ENCODE measurements around the gene GLCE. TPM values are rescaled to one million over a fixed set of nuclear protein-coding genes. Genes with fewer than 3 reads are reported as not detected.

The GLCE gene
- total and polyA plus RNA-seq, 9 of the 15 experiments (the other 6 are each of a cell fraction or from before 2014, with no cell fraction given): 4.6 to 12.3 (median 10.6) TPM

GRCh38 chr15:69189157-69189556 lies 28.7 kb downstream of the GLCE start:
- TF ChIP-seq MCM2 (IDR thresholded peaks at IDR 0.05; ENCODE audit: low read depth): no peak
- no peak for TF ChIP-seq FOXK1 (CRISPR knock-in tag; IDR thresholded peaks at IDR 0.05; ENCODE audit: borderline replicate concordance)
- no peak for TF ChIP-seq ZNF140 (CRISPR knock-in tag; IDR thresholded peaks at IDR 0.05)
- TF ChIP-seq ZNF695 (CRISPR knock-in tag; IDR thresholded peaks at IDR 0.05): no peak
- no peak for TF ChIP-seq PYGO2 (tag; IDR thresholded peaks at IDR 0.05)
- no peak for TF ChIP-seq SMARCA4 (IDR thresholded peaks at IDR 0.05)
- no peak for TF ChIP-seq KDM1A (IDR thresholded peaks at IDR 0.05)
- TF ChIP-seq TARDBP (IDR thresholded peaks at IDR 0.05): no peak
- TF ChIP-seq THRA (IDR thresholded peaks at IDR 0.05): no peak
- no peak for TF ChIP-seq ZNF584 (CRISPR knock-in tag; IDR thresholded peaks at IDR 0.05; ENCODE audit: low read depth)
- Histone ChIP-seq H3K79me2 (ENCODE audit: control insufficient read depth, insufficient read depth, low read length) (no peaks in the 10 kb centered on the region), H3K9me1 (ENCODE audit: control insufficient read depth, insufficient read depth, low read length) (no peaks in the 10 kb centered on the region), H3K4me3 (no peak overlapping the region), H3K36me3 (ENCODE audit: control insufficient read depth, insufficient read depth, low read length) (no peaks in the 10 kb centered on the region), H3K4me1 (replicated peaks in 1 of 2; ENCODE audit: control insufficient read depth in 2 of 2, insufficient read depth in 2 of 2, low read length in 2 of 2) (no peaks in the 10 kb centered on the region; a peak in 1 of 5 replicates), H3K9me3 (replicated peaks; ENCODE audit: control insufficient read depth, insufficient read depth, low read depth, low read length) (no peaks in the 10 kb centered on the region), H4K20me1 (replicated peaks; ENCODE audit: control insufficient read depth, insufficient read depth, low read length) (no peaks in the 10 kb centered on the region), H3K4me2 (ENCODE audit: insufficient read depth, low read length) (no peak overlapping the region), H3K27ac (ENCODE audit: extremely low read depth, low read depth, low read length) (no peak overlapping the region), H3K27me3 (ENCODE audit: control insufficient read depth in 2 of 2, insufficient read depth in 2 of 2, low read length in 2 of 2) (no peaks in the 10 kb centered on the region), H3K9ac (ENCODE audit: insufficient read depth in 1 of 2, low read depth in 2 of 2, low read length in 2 of 2) (no peak overlapping the region), H2AFZ (ENCODE audit: low read depth, low read length) (no peak overlapping the region)
- DNase-seq (ENCODE audit: extremely low read depth in 1 of 4, low spot score in 3 of 4) (no peak), ATAC-seq (no peak), FAIRE-seq (no peak)
- in situ Hi-C loops (cut with MboI) (no loop called here), intact Hi-C loops (cut with micrococcal nuclease) (no loop called here)
- 15% methylated on average over 6 of the region's 6 CpGs for WGBS (ENCODE audit: insufficient coverage, low coverage, missing lambda C conversion rate)
- ChIA-PET POLR2A (no interaction called here), CTCF (ENCODE audit: low intra/inter-chr PET ratio) (no interaction called here)
- BruUV-seq (replicated peaks): no TSS peak
